Sigmoid colon (tissue), 7 donors: ENCODE data around the gene GLB1L3. TPM values are rescaled to one million over a fixed set of nuclear protein-coding genes. Genes with fewer than 3 reads are reported as not detected.
"Not testable (repeated sequence)": the region's sequence is repeated elsewhere in the genome, so short reads cannot be mapped to it uniquely, and the experiment has no call there.

ENCODE experiments used
- DNase-seq: peaks from one replicate; pipeline ENCODE4 v3.0.0-alpha.2; 2019
- H3K27ac ChIP-seq, 4 donors: fragments of 200-600 bp; sonication (generic); one replicate each; pipeline ENCODE4 v1.5.1; 2016 to 2019; ENCODE audit warnings: mild to moderate bottlenecking in 1 of 4
- H3K27me3 ChIP-seq, 3 donors: fragments of 200-600 bp; sonication (generic); one replicate each; pipeline ENCODE4 v1.5.1; 2019; ENCODE audit warnings: mild to moderate bottlenecking in 1 of 3
- H3K36me3 ChIP-seq, 4 donors: fragments of 200-600 bp; sonication (generic); one replicate each; pipeline ENCODE4 v1.5.1; 2016 to 2019
- H3K4me1 ChIP-seq, 4 donors: fragments of 200-600 bp; sonication (generic); one replicate each; pipeline ENCODE4 v1.5.1; 2017 to 2019
- H3K4me3 ChIP-seq, 4 donors: fragments of 200-600 bp; sonication (generic); one replicate each; pipeline ENCODE4 v1.5.1; 2017 to 2019; ENCODE audit warnings: mild to moderate bottlenecking in 2 of 4, moderate library complexity in 1 of 4
- H3K9me3 ChIP-seq, 4 donors: fragments of 200-600 bp in 3 of 4; sonication (generic) in 3 of 4; one replicate each; pipeline versions ENCODE4 v1.5.1 to v1.6.1; 2013 to 2019
- EP300 ChIP-seq, 4 donors: sonication (generic); formaldehyde crosslinking; IDR thresholded peaks; one replicate each; pipeline ENCODE4 v1.6.1; 2017; ENCODE audit warnings: antibody characterized with exemption in 4 of 4
- POLR2A ChIP-seq, 2 donors: fragments of 450-650 bp; IDR thresholded peaks; one replicate each; pipeline ENCODE4 v1.6.1; 2016; ENCODE audit warnings: antibody characterized with exemption in 2 of 2, mild to moderate bottlenecking in 2 of 2, moderate library complexity in 2 of 2
- POLR2AphosphoS5 ChIP-seq, 4 donors: sonication (generic); formaldehyde crosslinking; IDR thresholded peaks; one replicate each; pipeline ENCODE4 v1.6.1; 2017; ENCODE audit warnings: antibody characterized with exemption in 4 of 4
- WGBS, 2 donors: extraction: QIAGEN DNeasy Blood & Tissue Kit; methylation state at CpG; one replicate each; pipeline ENCODE4 v1.1.7; 2013; 5-methylcytosine and 5-hydroxymethylcytosine counted together
- intact Hi-C: fragments of 100-400 bp; cut with DNase I; formaldehyde crosslinking; loops from one replicate; pipeline ENCODE4 v1.15.1; 2023
- polyA plus RNA-seq, 3 donors: library from polyadenylated mRNA; stranded (reverse); fragments of 200-250 nt; gene quantifications; one replicate each; pipeline ENCODE4 v1.2.3, GENCODE V29; 2013
- total RNA-seq, 4 donors: library from RNA; depleted of rRNA; stranded (reverse); fragments of >200 nt; gene quantifications; one replicate each; pipeline ENCODE4 v1.1.0, GENCODE V29; 2016
- TF ChIP-seq, protein P1 (sequence below), 4 experiments: fragments of 450-650 bp in 3 of 4; fragments of 200-600 bp in 1 of 4; IDR thresholded peaks; one replicate each; pipeline ENCODE4 v1.5.1; 2016 to 2019; ENCODE audit warnings: antibody characterized with exemption in 4 of 4, mild to moderate bottlenecking in 3 of 4, moderate library complexity in 2 of 4
- donor health status: healthy with polysubstance abuse.
- donor health status: Bipolar disorder and iron deficiency.
- donor health status: healthy.

Gene GLB1L3
- total and polyA plus RNA-seq, 7 donors = 0.25 to 8.9 (median 1.1) TPM; not detected in 2

DNA sequence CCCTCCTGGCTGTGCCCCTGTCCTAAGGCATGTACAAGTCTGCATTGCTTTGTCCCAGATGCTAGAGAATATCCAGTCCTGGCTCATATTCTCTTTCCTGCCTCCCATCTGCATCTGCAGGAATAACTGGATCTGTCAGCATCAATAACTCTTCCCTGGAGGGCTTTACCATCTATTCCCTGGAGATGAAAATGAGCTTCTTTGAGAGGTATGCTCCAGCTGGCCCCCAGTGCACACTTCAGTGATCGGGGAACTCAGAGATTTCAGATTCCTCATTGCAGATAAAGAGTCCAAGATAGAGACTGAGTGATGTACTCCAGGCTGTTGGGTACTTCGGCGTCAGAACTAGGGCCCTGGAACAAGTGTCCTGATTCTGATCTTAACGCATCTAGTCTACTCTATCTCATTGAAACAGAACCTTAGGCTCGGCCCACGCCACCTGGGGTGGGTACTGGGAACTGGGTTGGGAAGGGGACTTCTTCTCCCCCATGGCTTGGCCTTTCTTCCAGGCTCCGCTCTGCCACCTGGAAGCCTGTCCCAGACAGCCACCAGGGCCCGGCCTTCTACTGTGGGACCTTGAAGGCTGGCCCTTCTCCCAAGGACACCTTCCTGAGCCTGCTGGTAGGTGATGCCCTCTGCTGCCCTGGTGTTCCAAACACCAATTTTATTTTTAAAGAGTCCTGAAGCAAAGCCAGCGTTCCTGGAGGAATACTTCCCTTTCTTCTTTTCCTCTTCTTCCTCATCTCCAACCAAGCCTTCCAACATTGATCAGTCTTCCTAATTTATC is 37.8 kb downstream of the GLB1L3 start:
- Histone ChIP-seq H3K27ac (no peak overlapping the region), H3K4me3 (no peak overlapping the region), H3K27me3 (no peaks in the 10 kb centered on the region), H3K36me3 (no peaks in the 10 kb centered on the region), H3K4me1 (no peaks in the 10 kb centered on the region), H3K9me3 (peaks cover 0 to 6% (median 0%) of the 10 kb centered on the region in 4 donors)
- peak; percentile 40 for DNase-seq
- 84 to 91% methylated on average over 9 of the region's 9 CpGs for WGBS, 2 donors
- intact Hi-C loops = no loop called here
- TF ChIP-seq EP300 (IDR thresholded peaks at IDR 0.05) (no peak), POLR2AphosphoS5 (IDR thresholded peaks at IDR 0.05) (no peak), POLR2A (IDR thresholded peaks at IDR 0.05) (no peak)

DNA sequence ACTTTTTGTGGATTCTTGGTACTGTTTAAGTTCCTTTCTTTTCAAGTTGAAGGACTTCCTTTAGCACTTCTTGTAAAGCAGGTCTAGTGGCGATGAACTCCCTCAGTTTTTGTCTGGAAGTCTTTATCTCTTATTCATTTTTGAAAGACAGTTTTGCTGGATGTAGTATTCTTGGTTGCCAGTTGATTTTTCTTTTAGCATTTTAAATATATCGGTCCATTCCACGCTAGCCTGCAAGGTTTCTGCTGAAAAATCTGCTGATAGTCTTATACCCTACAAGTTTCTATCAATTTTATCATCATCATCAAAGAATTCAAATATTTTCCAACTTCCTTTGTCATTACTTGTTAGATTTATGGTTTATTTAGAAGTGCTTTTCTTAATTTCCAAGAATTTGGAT is 40.9 kb downstream of the GLB1L3 start:
- H3K36me3 ChIP-seq = no peaks in the 10 kb centered on the region
- TF ChIP-seq, protein P1, sequence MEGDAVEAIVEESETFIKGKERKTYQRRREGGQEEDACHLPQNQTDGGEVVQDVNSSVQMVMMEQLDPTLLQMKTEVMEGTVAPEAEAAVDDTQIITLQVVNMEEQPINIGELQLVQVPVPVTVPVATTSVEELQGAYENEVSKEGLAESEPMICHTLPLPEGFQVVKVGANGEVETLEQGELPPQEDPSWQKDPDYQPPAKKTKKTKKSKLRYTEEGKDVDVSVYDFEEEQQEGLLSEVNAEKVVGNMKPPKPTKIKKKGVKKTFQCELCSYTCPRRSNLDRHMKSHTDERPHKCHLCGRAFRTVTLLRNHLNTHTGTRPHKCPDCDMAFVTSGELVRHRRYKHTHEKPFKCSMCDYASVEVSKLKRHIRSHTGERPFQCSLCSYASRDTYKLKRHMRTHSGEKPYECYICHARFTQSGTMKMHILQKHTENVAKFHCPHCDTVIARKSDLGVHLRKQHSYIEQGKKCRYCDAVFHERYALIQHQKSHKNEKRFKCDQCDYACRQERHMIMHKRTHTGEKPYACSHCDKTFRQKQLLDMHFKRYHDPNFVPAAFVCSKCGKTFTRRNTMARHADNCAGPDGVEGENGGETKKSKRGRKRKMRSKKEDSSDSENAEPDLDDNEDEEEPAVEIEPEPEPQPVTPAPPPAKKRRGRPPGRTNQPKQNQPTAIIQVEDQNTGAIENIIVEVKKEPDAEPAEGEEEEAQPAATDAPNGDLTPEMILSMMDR (IDR thresholded peaks at IDR 0.05) = no peak
- TF ChIP-seq POLR2AphosphoS5 (IDR thresholded peaks at IDR 0.05) = no peak
- no peak for TF ChIP-seq POLR2A (IDR thresholded peaks at IDR 0.05)
- no peak for TF ChIP-seq EP300 (IDR thresholded peaks at IDR 0.05)
- intact Hi-C loops = no loop called here

DNA sequence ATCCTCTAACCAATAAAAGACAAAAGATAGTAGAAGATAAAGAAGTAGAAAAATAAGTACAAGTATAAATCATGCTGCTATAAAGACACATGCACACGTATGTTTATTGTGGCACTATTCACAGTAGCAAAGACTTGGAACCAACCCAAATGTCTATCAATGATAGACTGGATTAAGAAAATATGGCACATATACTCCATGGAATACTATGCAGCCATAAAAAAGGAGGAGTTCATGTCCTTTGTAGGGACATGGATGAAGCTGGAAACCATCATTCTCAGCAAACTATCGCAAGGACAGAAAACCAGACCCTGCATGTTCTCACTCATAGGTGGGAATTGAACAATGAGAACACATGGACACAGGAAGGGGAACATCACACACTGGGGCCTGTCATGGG is 45.2 kb downstream of the GLB1L3 start:
- H3K4me3 ChIP-seq, H3K4me1 ChIP-seq, H3K27ac ChIP-seq, H3K36me3 ChIP-seq, H3K9me3 ChIP-seq, H3K27me3 ChIP-seq, DNase-seq, intact Hi-C loops: not testable (repeated sequence)
- WGBS, 2 donors = 68 to 90% methylated on average over 2 of the region's 2 CpGs

More for the DNA sequence above, 40.9 kb downstream of the GLB1L3 start:
- WGBS, 2 donors = 95 to 96% methylated on average over 3 of the region's 3 CpGs
- no peaks in the 10 kb centered on the region for H3K27me3 ChIP-seq
- no peak overlapping the region for H3K27ac ChIP-seq
- H3K4me1 ChIP-seq = no peaks in the 10 kb centered on the region
- no peak for DNase-seq
- H3K9me3 ChIP-seq = peaks cover 0 to 6% (median 0%) of the 10 kb centered on the region in 4 donors
- H3K4me3 ChIP-seq = no peak overlapping the region

DNA sequence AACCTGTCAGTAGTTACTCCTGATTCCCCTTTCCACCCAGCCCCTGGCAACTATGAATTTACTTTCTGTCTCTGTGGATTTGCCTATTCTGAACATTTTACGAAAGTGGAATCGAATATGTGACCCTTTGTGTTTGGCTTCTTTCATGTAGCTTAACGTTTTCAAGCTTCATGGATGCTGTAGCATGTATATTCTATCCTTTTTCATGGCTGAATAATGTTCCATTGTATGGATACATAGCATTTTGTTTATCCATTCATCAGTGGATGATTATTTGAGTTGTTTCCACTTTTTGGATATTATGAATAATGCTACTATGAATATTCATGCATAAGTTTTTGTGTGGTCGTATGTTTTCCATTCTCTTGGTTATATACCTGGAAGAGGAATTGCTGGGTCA is 46.4 kb downstream of the GLB1L3 start:
- H3K27me3 ChIP-seq = no peaks in the 10 kb centered on the region
- intact Hi-C loops = no loop called here
- H3K9me3 ChIP-seq = no peaks in the 10 kb centered on the region
- WGBS, 2 donors = 85 to 92% methylated on average over 4 of the region's 4 CpGs
- H3K4me1 ChIP-seq = peaks cover 0 to 8% (median 0%) of the 10 kb centered on the region in 4 donors
- no peak overlapping the region for H3K27ac ChIP-seq
- no peak overlapping the region for H3K4me3 ChIP-seq
- TF ChIP-seq POLR2AphosphoS5 (IDR thresholded peaks at IDR 0.05) = no peak
- no peak for TF ChIP-seq EP300 (IDR thresholded peaks at IDR 0.05)
- TF ChIP-seq, protein P1 (IDR thresholded peaks at IDR 0.05) = no peak
- TF ChIP-seq POLR2A (IDR thresholded peaks at IDR 0.05) = no peak
- DNase-seq = no peak
- no peaks in the 10 kb centered on the region for H3K36me3 ChIP-seq

DNA sequence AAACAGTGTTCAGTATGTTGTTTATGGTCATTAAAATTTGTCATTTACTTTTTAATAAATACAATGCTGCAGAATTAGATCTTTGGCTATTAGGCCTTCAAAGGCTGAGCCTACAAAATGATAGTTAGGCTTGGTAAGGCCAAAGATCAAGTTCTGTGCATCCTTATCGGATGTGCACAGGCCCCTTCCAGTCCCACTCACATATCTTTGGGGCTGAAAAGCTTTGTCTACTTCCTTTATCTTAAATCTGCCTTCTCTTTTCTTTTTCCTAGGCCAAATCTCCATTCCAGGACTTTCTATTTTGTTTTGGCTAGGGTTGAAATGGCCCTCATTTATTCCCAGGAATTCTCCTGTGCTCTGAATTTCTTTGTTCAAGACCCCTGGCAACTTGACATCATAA is 52.3 kb downstream of the GLB1L3 start:
- 90% methylated on average over 1 of the region's 1 CpG for WGBS, 2 donors

More for the DNA sequence above, 52.3 kb downstream of the GLB1L3 start:
- Histone ChIP-seq H3K27ac (no peak overlapping the region), H3K4me1 (peaks cover 0 to 37% (median 21%) of the 10 kb centered on the region in 4 donors), H3K9me3 (no peaks in the 10 kb centered on the region), H3K4me3 (no peak overlapping the region), H3K36me3 (no peaks in the 10 kb centered on the region), H3K27me3 (no peaks in the 10 kb centered on the region)
- TF ChIP-seq EP300 (IDR thresholded peaks at IDR 0.05) = no peak
- TF ChIP-seq, protein P1 (IDR thresholded peaks at IDR 0.05) = no peak
- TF ChIP-seq POLR2A (IDR thresholded peaks at IDR 0.05) = no peak
- no peak for TF ChIP-seq POLR2AphosphoS5 (IDR thresholded peaks at IDR 0.05)
- intact Hi-C loops = no loop called here
- DNase-seq = no peak
